Measurements from ENCODE around the gene RBM20.
"Not testable (repeated sequence)": the region's sequence is repeated elsewhere in the genome, so short reads cannot be mapped to it uniquely, and the experiment has no call there.

Gene RBM20

DNA sequence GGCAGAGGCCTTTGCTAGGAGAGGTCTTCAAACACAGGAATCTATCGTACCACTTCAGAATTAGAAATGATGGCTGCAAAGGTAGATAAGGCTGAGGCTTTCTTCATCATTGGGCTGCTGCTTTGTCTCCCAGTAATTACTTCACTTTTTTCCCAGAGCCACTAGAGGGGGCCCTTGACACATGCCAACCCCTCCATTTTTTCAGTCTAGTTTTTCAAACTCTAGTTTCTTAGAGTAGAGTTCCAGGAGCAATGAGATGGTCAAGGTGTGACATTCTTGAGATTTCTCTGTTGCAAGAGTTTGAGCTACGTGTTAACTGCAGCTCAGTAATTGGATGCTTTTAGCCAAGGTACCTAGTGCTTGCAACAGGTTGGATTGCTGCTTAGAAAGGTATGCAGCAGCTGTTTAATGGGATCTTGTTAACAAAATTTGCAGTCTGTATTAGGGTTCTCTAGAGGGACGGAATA, 33.8 kb upstream of the RBM20 start:
- H3K4me1 ChIP-seq (ENCODE audit: control extremely low read depth in 1 of 4, control insufficient read depth in 4 of 4, insufficient read depth in 4 of 4, low read length in 3 of 4): peaks cover 1 to 23% (median 5%) of the 10 kb centered on the region in 4 experiments
- POLR2A ChIA-PET: no interaction called here
- no peak overlapping the region for H3K4me3 ChIP-seq (ENCODE audit: control insufficient read depth in 1 of 7, extremely low read depth in 1 of 7, insufficient read depth in 4 of 7, low read depth in 2 of 7, low read length in 6 of 7)
- H3K27ac ChIP-seq (ENCODE audit: insufficient read depth in 1 of 2, low read depth in 1 of 2, low read length in 2 of 2, poor library complexity in 1 of 2, severe bottlenecking in 2 of 2): no peak overlapping the region
- no peaks in the 10 kb centered on the region for H3K27me3 ChIP-seq (replicated peaks in 2 of 5; ENCODE audit: control insufficient read depth in 4 of 5, insufficient read depth in 5 of 5, low read length in 4 of 5)
- CTCF ChIA-PET: interaction anchor here (0.6 to 3.1 kb wide), 20 partner anchors 9 to 601 kb away, joined by 3 to 24 read pairs (median 4); no protein-coding TSS in a partner anchor
- DNase-seq: peak; percentile 56 to 75 (median 74)
- WGBS (ENCODE audit: insufficient coverage): 50% methylated on average over 2 of the region's 3 CpGs
- H3K9me3 ChIP-seq (ENCODE audit: control extremely low read depth in 1 of 5, control insufficient read depth in 4 of 5, insufficient read depth in 2 of 5, low read depth in 1 of 5, low read length in 4 of 5): no peaks in the 10 kb centered on the region
- H3K36me3 ChIP-seq (ENCODE audit: control insufficient read depth in 4 of 4, insufficient read depth in 4 of 4, low read length in 3 of 4): peaks cover 0 to 6% (median 4%) of the 10 kb centered on the region in 4 experiments

DNA sequence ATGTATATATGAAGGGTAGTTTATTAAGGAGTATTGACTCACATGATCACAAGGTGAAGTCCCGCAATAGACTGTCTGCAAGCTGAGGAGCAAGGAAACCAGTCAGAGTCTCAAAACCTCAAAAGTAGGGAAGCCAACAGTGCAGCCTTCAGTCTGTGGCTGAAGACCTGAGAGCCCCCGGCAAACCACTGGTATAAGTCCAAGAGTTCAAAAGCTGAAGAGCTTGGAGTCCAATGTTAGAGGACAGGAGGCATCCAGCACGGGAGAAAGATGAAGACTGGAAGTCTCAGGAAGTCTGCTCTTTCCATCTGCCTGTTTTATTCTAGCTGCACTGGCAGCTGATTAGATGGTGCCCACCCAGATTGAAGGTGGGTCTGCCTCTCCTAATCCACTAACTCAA, 33.4 kb upstream of the RBM20 start:
- H3K36me3 ChIP-seq (ENCODE audit: control insufficient read depth in 4 of 4, insufficient read depth in 4 of 4, low read length in 3 of 4); H3K9me3 ChIP-seq (ENCODE audit: control extremely low read depth in 1 of 5, control insufficient read depth in 4 of 5, insufficient read depth in 2 of 5, low read depth in 1 of 5, low read length in 4 of 5); H3K27ac ChIP-seq (ENCODE audit: insufficient read depth in 1 of 2, low read depth in 1 of 2, low read length in 2 of 2, poor library complexity in 1 of 2, severe bottlenecking in 2 of 2); DNase-seq; H3K4me3 ChIP-seq (ENCODE audit: control insufficient read depth in 1 of 7, extremely low read depth in 1 of 7, insufficient read depth in 4 of 7, low read depth in 2 of 7, low read length in 6 of 7); H3K27me3 ChIP-seq (replicated peaks in 2 of 5; ENCODE audit: control insufficient read depth in 4 of 5, insufficient read depth in 5 of 5, low read length in 4 of 5); POLR2A ChIA-PET: not testable (repeated sequence)
- peaks cover 1 to 23% (median 5%) of the 10 kb centered on the region in 4 experiments for H3K4me1 ChIP-seq (ENCODE audit: control extremely low read depth in 1 of 4, control insufficient read depth in 4 of 4, insufficient read depth in 4 of 4, low read length in 3 of 4)
- 84% methylated on average over 3 of the region's 3 CpGs for WGBS (ENCODE audit: insufficient coverage)
- CTCF ChIA-PET: interaction anchor here (0.6 to 3.1 kb wide), 21 partner anchors 9 to 600 kb away, joined by 3 to 24 read pairs (median 4); no protein-coding TSS in a partner anchor

DNA sequence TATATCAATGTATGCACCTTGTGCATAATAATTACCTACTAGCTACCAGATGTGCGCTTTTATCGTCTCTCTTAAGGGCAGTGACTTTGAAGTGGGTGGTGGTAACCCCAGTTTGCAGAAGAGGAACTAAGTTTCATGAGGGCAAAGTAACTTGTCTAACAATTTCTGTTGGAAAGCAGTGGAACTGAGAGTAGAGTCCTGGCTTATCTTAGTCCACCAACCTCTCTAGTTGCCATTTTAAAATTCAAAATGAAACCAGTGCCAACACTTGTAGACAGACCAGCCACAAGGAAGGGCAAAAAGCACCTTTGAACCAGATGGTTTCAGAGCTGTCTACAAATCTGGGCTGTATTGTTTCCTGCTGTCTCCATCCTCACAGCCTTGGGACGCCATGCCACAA, 32.0 kb upstream of the RBM20 start:
- ChIA-PET POLR2A (no interaction called here), CTCF (interaction anchor here (0.6 to 3.1 kb wide), 12 partner anchors 11 to 305 kb away, joined by 3 to 24 read pairs (median 5); no protein-coding TSS in a partner anchor)
- WGBS (ENCODE audit: insufficient coverage): 70% methylated on average over 2 of the region's 3 CpGs
- no peak overlapping the region for H3K4me3 ChIP-seq (ENCODE audit: control insufficient read depth in 1 of 7, extremely low read depth in 1 of 7, insufficient read depth in 4 of 7, low read depth in 2 of 7, low read length in 6 of 7)
- H3K4me1 ChIP-seq (ENCODE audit: control extremely low read depth in 1 of 4, control insufficient read depth in 4 of 4, insufficient read depth in 4 of 4, low read length in 3 of 4): peaks cover 1 to 23% (median 5%) of the 10 kb centered on the region in 4 experiments
- H3K36me3 ChIP-seq (ENCODE audit: control insufficient read depth in 4 of 4, insufficient read depth in 4 of 4, low read length in 3 of 4): no peaks in the 10 kb centered on the region
- H3K27me3 ChIP-seq (replicated peaks in 2 of 5; ENCODE audit: control insufficient read depth in 4 of 5, insufficient read depth in 5 of 5, low read length in 4 of 5): no peaks in the 10 kb centered on the region
- H3K27ac ChIP-seq (ENCODE audit: insufficient read depth in 1 of 2, low read depth in 1 of 2, low read length in 2 of 2, poor library complexity in 1 of 2, severe bottlenecking in 2 of 2): no peak overlapping the region
- DNase-seq: peak in 2 of 3 donors; percentile 58 to 63
- H3K9me3 ChIP-seq (ENCODE audit: control extremely low read depth in 1 of 5, control insufficient read depth in 4 of 5, insufficient read depth in 2 of 5, low read depth in 1 of 5, low read length in 4 of 5): no peaks in the 10 kb centered on the region

DNA sequence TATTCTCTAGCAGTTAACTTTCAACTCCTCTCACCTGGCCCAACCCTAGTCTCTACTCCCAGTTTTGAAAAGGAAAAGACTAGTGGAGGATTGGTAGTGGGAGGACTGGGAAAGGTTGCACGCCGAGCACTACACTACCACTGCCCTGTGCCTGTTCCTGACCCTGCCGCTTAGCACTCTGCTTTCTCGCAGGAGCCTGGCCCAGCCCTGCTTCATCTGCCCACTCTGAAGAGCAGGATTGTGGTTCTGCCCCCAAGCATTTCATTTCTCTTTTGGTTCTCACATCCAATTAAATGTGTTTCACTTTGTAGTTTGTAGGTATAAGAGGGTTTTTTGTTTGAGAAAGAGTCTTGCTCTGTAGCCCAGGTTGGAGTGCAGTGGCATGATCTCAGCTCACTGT, 31.5 kb upstream of the RBM20 start:
- Histone ChIP-seq H3K27ac (ENCODE audit: insufficient read depth in 1 of 2, low read depth in 1 of 2, low read length in 2 of 2, poor library complexity in 1 of 2, severe bottlenecking in 2 of 2) (no peak overlapping the region), H3K27me3 (replicated peaks in 2 of 5; ENCODE audit: control insufficient read depth in 4 of 5, insufficient read depth in 5 of 5, low read length in 4 of 5) (no peaks in the 10 kb centered on the region), H3K36me3 (ENCODE audit: control insufficient read depth in 4 of 4, insufficient read depth in 4 of 4, low read length in 3 of 4) (no peaks in the 10 kb centered on the region), H3K9me3 (ENCODE audit: control extremely low read depth in 1 of 5, control insufficient read depth in 4 of 5, insufficient read depth in 2 of 5, low read depth in 1 of 5, low read length in 4 of 5) (no peaks in the 10 kb centered on the region), H3K4me1 (ENCODE audit: control extremely low read depth in 1 of 4, control insufficient read depth in 4 of 4, insufficient read depth in 4 of 4, low read length in 3 of 4) (peaks cover 1 to 23% (median 5%) of the 10 kb centered on the region in 4 experiments), H3K4me3 (ENCODE audit: control insufficient read depth in 1 of 7, extremely low read depth in 1 of 7, insufficient read depth in 4 of 7, low read depth in 2 of 7, low read length in 6 of 7) (no peak overlapping the region)
- ChIA-PET CTCF (interaction anchor here (1.2 to 3.1 kb wide), 5 partner anchors 16 to 68 kb away, joined by 3 to 24 read pairs (median 6); no protein-coding TSS in a partner anchor), POLR2A (interaction anchor here (0.6 kb wide), 1 partner anchor 56 kb away, joined by 3 read pairs; no protein-coding TSS in a partner anchor)
- no peak for DNase-seq
- WGBS (ENCODE audit: insufficient coverage): 92% methylated on average over 2 of the region's 4 CpGs

DNA sequence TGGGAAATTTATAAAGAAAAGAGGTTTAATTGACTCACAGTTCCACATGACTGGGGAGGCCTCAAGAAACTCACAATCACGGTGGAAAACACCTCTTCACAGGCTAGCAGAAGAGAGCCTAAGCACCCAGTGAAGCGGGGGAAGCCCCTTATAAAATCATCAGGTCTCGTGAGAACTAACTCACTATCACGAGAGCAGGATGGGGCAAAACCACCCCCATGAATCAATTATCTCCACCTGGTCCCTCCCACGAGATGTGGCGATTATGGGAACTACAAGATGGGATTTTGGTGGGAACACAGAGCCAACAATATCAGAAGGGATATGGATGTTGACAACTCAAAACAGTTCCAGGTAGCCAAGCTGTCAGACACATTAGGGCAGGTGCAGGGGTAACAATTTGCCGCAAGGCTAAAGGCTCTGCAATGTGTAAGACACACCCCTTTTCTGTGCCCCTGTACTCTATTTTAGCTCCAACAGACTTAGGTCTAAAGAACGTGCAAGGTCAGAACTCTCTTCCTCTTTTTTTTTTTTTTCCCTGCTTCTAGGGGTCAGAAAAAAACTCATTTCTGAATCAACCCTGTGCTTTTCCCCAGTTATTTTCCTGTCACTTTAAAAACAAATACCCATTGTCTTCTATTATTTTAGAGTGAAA, 30.7 kb upstream of the RBM20 start:
- CTCF ChIA-PET: interaction anchor here (0.6 to 1.4 kb wide), 4 partner anchors 10 to 344 kb away, joined by 3 read pairs; no protein-coding TSS in a partner anchor
- DNase-seq: peak in 2 of 3 donors; percentile 37 to 41

DNA sequence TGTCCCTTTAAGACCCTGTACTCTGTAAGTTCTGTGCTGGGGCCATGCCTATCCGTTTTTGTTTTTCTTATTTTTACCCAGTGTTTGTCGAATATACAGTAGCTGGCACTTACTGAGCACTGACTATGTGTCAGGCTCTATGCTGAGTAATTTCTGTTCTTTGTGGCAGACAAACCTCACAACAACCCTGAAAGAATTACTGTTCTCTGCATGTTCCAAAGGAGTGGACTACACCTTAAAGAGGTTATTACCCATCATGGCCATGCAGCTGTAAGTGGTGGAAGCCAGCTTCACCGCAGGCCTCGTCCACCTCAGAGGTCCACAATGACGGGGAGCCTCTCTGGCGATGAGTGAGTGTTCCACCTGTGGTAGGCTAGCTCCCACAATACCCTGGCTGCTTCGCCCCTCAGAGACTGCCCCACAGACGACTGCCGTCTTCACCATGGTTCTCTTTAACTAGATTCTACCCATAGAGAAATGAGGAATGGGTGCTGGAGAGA, 30.1 kb upstream of the RBM20 start:
- Histone ChIP-seq H3K9me3 (ENCODE audit: control extremely low read depth in 1 of 5, control insufficient read depth in 4 of 5, insufficient read depth in 2 of 5, low read depth in 1 of 5, low read length in 4 of 5) (no peaks in the 10 kb centered on the region), H3K4me1 (ENCODE audit: control extremely low read depth in 1 of 4, control insufficient read depth in 4 of 4, insufficient read depth in 4 of 4, low read length in 3 of 4) (peaks cover 1 to 23% (median 5%) of the 10 kb centered on the region in 4 experiments), H3K4me3 (ENCODE audit: control insufficient read depth in 1 of 7, extremely low read depth in 1 of 7, insufficient read depth in 4 of 7, low read depth in 2 of 7, low read length in 6 of 7) (no peak overlapping the region), H3K27ac (ENCODE audit: insufficient read depth in 1 of 2, low read depth in 1 of 2, low read length in 2 of 2, poor library complexity in 1 of 2, severe bottlenecking in 2 of 2) (no peak overlapping the region), H3K27me3 (replicated peaks in 2 of 5; ENCODE audit: control insufficient read depth in 4 of 5, insufficient read depth in 5 of 5, low read length in 4 of 5) (no peaks in the 10 kb centered on the region), H3K36me3 (ENCODE audit: control insufficient read depth in 4 of 4, insufficient read depth in 4 of 4, low read length in 3 of 4) (no peaks in the 10 kb centered on the region)
- CTCF ChIA-PET: interaction anchor here (1.0 to 1.4 kb wide), 4 partner anchors 11 to 303 kb away, joined by 3 read pairs; no protein-coding TSS in a partner anchor
- POLR2A ChIA-PET: no interaction called here
- DNase-seq: no peak
- WGBS (ENCODE audit: insufficient coverage): 88% methylated on average over 7 of the region's 9 CpGs

More for the DNA sequence above, 30.7 kb upstream of the RBM20 start:
- no peak overlapping the region for H3K4me3 ChIP-seq (ENCODE audit: control insufficient read depth in 1 of 7, extremely low read depth in 1 of 7, insufficient read depth in 4 of 7, low read depth in 2 of 7, low read length in 6 of 7)
- 69% methylated on average over 7 of the region's 8 CpGs for WGBS (ENCODE audit: insufficient coverage)
- POLR2A ChIA-PET: interaction anchor here (0.6 kb wide), 4 partner anchors 21 to 305 kb away, joined by 3 to 4 read pairs (median 3); no protein-coding TSS in a partner anchor
- H3K36me3 ChIP-seq (ENCODE audit: control insufficient read depth in 4 of 4, insufficient read depth in 4 of 4, low read length in 3 of 4): no peaks in the 10 kb centered on the region
- peaks cover 1 to 23% (median 5%) of the 10 kb centered on the region in 4 experiments for H3K4me1 ChIP-seq (ENCODE audit: control extremely low read depth in 1 of 4, control insufficient read depth in 4 of 4, insufficient read depth in 4 of 4, low read length in 3 of 4)
- no peaks in the 10 kb centered on the region for H3K9me3 ChIP-seq (ENCODE audit: control extremely low read depth in 1 of 5, control insufficient read depth in 4 of 5, insufficient read depth in 2 of 5, low read depth in 1 of 5, low read length in 4 of 5)
- no peaks in the 10 kb centered on the region for H3K27me3 ChIP-seq (replicated peaks in 2 of 5; ENCODE audit: control insufficient read depth in 4 of 5, insufficient read depth in 5 of 5, low read length in 4 of 5)
- no peak overlapping the region for H3K27ac ChIP-seq (ENCODE audit: insufficient read depth in 1 of 2, low read depth in 1 of 2, low read length in 2 of 2, poor library complexity in 1 of 2, severe bottlenecking in 2 of 2)
